OCI-LY3 (cell line): ENCODE results near the gene SETD9.

ENCODE experiments used
- CTCF ChIP-seq: fragments of 200-600, 300-600 bp; sonication (generic); IDR thresholded peaks from 2 replicates; pipeline ENCODE4 v1.5.1; 2014; ENCODE audit warnings: antibody characterized with exemption, low read length, low read depth
- EZH2phosphoT487 ChIP-seq: fragments of 200-600 bp; shearing (Covaris generic); IDR thresholded peaks from 2 replicates; pipeline ENCODE4 v1.6.1; 2018; ENCODE audit warnings: antibody characterized with exemption, mixed run types, low read depth

- no peak for TF ChIP-seq CTCF
- no peak for TF ChIP-seq EZH2phosphoT487
Observed at GRCh38 chr5:56934325-56934724, 24.9 kb downstream of the SETD9 start.
